ENCODE measurements around the gene PIGL. TPM values are rescaled to one million over a fixed set of nuclear protein-coding genes. Genes with fewer than 3 reads are reported as not detected.

PIGL gene
- total and polyA plus RNA-seq, 2 experiments from 2014 or later = 32.9 to 47.3 TPM

DNA sequence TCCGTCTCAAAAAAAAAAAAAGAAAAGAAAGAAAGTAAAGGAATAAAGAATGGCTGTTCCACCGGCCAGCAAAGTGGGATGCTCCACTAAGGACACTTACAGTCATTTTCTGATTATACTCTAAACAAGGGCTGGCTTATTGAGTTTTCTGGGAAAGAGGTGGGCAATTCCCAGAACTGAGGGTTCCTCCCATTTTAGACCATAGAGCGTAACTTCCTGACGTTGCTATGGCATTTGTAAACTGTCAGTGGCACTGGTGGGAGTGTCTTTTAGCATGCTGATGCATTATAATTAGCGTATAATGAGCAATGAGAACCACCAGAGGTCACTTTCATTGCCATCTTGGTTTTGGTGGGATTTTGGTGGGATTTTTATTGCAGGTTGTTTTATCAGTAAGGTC lies 58.0 kb downstream of the PIGL start (continued):
- no peak for TF ChIP-seq ZNF462 (CRISPR knock-in tag; IDR thresholded peaks at IDR 0.05)
- TF ChIP-seq, protein P1, sequence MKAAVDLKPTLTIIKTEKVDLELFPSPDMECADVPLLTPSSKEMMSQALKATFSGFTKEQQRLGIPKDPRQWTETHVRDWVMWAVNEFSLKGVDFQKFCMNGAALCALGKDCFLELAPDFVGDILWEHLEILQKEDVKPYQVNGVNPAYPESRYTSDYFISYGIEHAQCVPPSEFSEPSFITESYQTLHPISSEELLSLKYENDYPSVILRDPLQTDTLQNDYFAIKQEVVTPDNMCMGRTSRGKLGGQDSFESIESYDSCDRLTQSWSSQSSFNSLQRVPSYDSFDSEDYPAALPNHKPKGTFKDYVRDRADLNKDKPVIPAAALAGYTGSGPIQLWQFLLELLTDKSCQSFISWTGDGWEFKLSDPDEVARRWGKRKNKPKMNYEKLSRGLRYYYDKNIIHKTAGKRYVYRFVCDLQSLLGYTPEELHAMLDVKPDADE (IDR thresholded peaks at IDR 0.05) = no peak
- no peak for TF ChIP-seq EZH2phosphoT487 (IDR thresholded peaks at IDR 0.05; ENCODE audit: unreplicated experiment)
- no peak for TF ChIP-seq STAT1 (IDR thresholded peaks at IDR 0.05; ENCODE audit: unreplicated experiment)
- TF ChIP-seq, protein P2, sequence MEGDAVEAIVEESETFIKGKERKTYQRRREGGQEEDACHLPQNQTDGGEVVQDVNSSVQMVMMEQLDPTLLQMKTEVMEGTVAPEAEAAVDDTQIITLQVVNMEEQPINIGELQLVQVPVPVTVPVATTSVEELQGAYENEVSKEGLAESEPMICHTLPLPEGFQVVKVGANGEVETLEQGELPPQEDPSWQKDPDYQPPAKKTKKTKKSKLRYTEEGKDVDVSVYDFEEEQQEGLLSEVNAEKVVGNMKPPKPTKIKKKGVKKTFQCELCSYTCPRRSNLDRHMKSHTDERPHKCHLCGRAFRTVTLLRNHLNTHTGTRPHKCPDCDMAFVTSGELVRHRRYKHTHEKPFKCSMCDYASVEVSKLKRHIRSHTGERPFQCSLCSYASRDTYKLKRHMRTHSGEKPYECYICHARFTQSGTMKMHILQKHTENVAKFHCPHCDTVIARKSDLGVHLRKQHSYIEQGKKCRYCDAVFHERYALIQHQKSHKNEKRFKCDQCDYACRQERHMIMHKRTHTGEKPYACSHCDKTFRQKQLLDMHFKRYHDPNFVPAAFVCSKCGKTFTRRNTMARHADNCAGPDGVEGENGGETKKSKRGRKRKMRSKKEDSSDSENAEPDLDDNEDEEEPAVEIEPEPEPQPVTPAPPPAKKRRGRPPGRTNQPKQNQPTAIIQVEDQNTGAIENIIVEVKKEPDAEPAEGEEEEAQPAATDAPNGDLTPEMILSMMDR (conservative IDR thresholded peaks at IDR 0.05; ENCODE audit: low read depth in 2 of 2) = no peak
- no peak for TF ChIP-seq ZNF114 (CRISPR knock-in tag; IDR thresholded peaks at IDR 0.05)
- no peak for TF ChIP-seq JUNB (IDR thresholded peaks at IDR 0.05; ENCODE audit: unreplicated experiment)
- TF ChIP-seq NANOG (IDR thresholded peaks at IDR 0.05; ENCODE audit: borderline replicate concordance) = no peak
- TF ChIP-seq POLR2AphosphoS5 (IDR thresholded peaks at IDR 0.05; ENCODE audit: low read depth) = no peak
- TF ChIP-seq REST (IDR thresholded peaks at IDR 0.05; ENCODE audit: unreplicated experiment) = no peak
- TF ChIP-seq CREB1 (CRISPR knock-in tag; IDR thresholded peaks at IDR 0.05; ENCODE audit: low read depth) = no peak
